ENCODE results near the gene FANCE. TPM values are rescaled to one million over a fixed set of nuclear protein-coding genes. Genes with fewer than 3 reads are reported as not detected.

FANCE gene
- total RNA-seq, 1 experiment from 2014 or later, result 4.3 TPM

- BruUV-seq (replicated peaks), result no TSS peak
- Histone ChIP-seq H3K27me3 (ENCODE audit: control insufficient read depth, insufficient read depth, low read length) (no peaks in the 10 kb centered on the region), H3K4me1 (ENCODE audit: control insufficient read depth, insufficient read depth, low read length) (no peaks in the 10 kb centered on the region; the same call in 1 of the 2 replicates), H3K9me3 (ENCODE audit: control insufficient read depth, insufficient read depth, low read depth, low read length) (peaks cover 13% of the 10 kb centered on the region; the same call in 1 of the 2 replicates), H3K27ac (ENCODE audit: low read length) (no peak overlapping the region), H3K4me3 (ENCODE audit: low read depth in 2 of 2, low read length in 2 of 2) (no peak overlapping the region), H3K36me3 (ENCODE audit: control insufficient read depth, insufficient read depth, low read length) (no peaks in the 10 kb centered on the region)
- ATAC-seq (no peak), DNase-seq (ENCODE audit: low read depth, low spot score) (no peak)
- intact Hi-C loops (cut with micrococcal nuclease; ENCODE audit: unreplicated experiment) (no loop called here), in situ Hi-C loops (cut with HindIII; ENCODE audit: low pct_unique_long_range_greater_than_20kb, low sequenced_read_pairs) (no loop called here)
- POLR2A ChIA-PET, result no interaction called here
- CTCF ChIA-PET, result no interaction called here
- TF ChIP-seq SIN3A (IDR thresholded peaks at IDR 0.05; ENCODE audit: borderline replicate concordance, insufficient read depth, low read depth, low read length), result no peak
- no peak for TF ChIP-seq CTCF (IDR thresholded peaks at IDR 0.05)
- no peak for TF ChIP-seq REST (IDR thresholded peaks at IDR 0.05; ENCODE audit: insufficient read depth in 1 of 2, low read depth in 2 of 2, low read length in 1 of 2)
- TF ChIP-seq TCF7L2 (IDR thresholded peaks at IDR 0.05; ENCODE audit: low read depth, low read length), result no peak
- no peak for TF ChIP-seq POLR2AphosphoS5 (IDR thresholded peaks at IDR 0.05; ENCODE audit: low read depth, low read length)
Measured at GRCh38 chr6:35428421-35429149, 23.6 kb upstream of the FANCE start.

GRCh38 chr6:35429463-35429862 is 22.7 kb upstream of the FANCE start:
- in situ Hi-C loops (cut with HindIII; ENCODE audit: low pct_unique_long_range_greater_than_20kb, low sequenced_read_pairs), result no loop called here
- H3K9me3 ChIP-seq (ENCODE audit: control insufficient read depth, insufficient read depth, low read depth, low read length), result peaks cover 13% of the 10 kb centered on the region; the same call in 1 of the 2 replicates
- ATAC-seq, result no peak
- ChIA-PET POLR2A (no interaction called here), CTCF (interaction anchor here (0.5 kb wide), 1 partner anchor 141 kb away, joined by 3 read pairs; no protein-coding TSS in a partner anchor)
- no peak overlapping the region for H3K27ac ChIP-seq (ENCODE audit: low read length)
- H3K27me3 ChIP-seq (ENCODE audit: control insufficient read depth, insufficient read depth, low read length), result no peaks in the 10 kb centered on the region
- no peaks in the 10 kb centered on the region for H3K36me3 ChIP-seq (ENCODE audit: control insufficient read depth, insufficient read depth, low read length)
- H3K4me1 ChIP-seq (ENCODE audit: control insufficient read depth, insufficient read depth, low read length), result no peaks in the 10 kb centered on the region; the same call in 1 of the 2 replicates
- BruUV-seq (replicated peaks), result no TSS peak
- no peak overlapping the region for H3K4me3 ChIP-seq (ENCODE audit: low read depth in 2 of 2, low read length in 2 of 2)
- no peak for DNase-seq (ENCODE audit: low read depth, low spot score)
- no peak for TF ChIP-seq TCF7L2 (IDR thresholded peaks at IDR 0.05; ENCODE audit: low read depth, low read length)
- TF ChIP-seq CTCF (IDR thresholded peaks at IDR 0.05), result no peak
- no peak for TF ChIP-seq REST (IDR thresholded peaks at IDR 0.05; ENCODE audit: insufficient read depth in 1 of 2, low read depth in 2 of 2, low read length in 1 of 2)
- TF ChIP-seq SIN3A (IDR thresholded peaks at IDR 0.05; ENCODE audit: borderline replicate concordance, insufficient read depth, low read depth, low read length), result no peak
- no peak for TF ChIP-seq POLR2AphosphoS5 (IDR thresholded peaks at IDR 0.05; ENCODE audit: low read depth, low read length)
- intact Hi-C loops (cut with micrococcal nuclease; ENCODE audit: unreplicated experiment), result no loop called here
